HG03565 (cell line): ENCODE results near the gene SPSB3.
"Not testable (repeated sequence)": the region's sequence is repeated elsewhere in the genome, so short reads cannot be mapped to it uniquely, and the experiment has no call there.

Experiments used
- ATAC-seq: cut with Tn5 transposase; IDR thresholded peaks from one replicate; pipeline ENCODE4 v1.9.1; 2021; ENCODE audit warnings: mild to moderate bottlenecking, moderate library complexity; ENCODE audit not compliant: unreplicated experiment

The SPSB3 gene

DNA sequence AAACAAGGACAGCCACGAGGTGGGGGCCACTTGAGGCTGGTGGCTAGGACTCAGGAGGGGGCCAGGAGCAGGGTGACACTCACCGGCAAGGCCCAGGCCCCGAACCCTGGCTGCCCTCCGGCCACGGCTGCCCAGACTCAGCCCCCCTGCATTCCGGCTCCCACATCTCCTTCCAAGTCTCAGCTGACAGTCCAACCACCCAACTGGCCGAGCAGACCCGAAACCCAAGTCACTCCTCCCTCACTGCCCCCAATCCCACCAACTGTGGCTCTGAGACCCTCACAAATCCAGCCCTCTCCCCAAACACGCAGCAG is 34.9 kb upstream of the SPSB3 start:
- ATAC-seq = no peak

- no peak for ATAC-seq
These were observed 34.3 kb upstream of the SPSB3 start for GRCh38 chr16:1816396-1817275.

GRCh38 chr16:1815461-1815860 is 33.1 kb upstream of the SPSB3 start:
- no peak for ATAC-seq

GRCh38 chr16:1812732-1813163 is 30.4 kb upstream of the SPSB3 start:
- no peak for ATAC-seq

- ATAC-seq = no peak
These were observed 28.2 kb upstream of the SPSB3 start for GRCh38 chr16:1810536-1810935.

DNA sequence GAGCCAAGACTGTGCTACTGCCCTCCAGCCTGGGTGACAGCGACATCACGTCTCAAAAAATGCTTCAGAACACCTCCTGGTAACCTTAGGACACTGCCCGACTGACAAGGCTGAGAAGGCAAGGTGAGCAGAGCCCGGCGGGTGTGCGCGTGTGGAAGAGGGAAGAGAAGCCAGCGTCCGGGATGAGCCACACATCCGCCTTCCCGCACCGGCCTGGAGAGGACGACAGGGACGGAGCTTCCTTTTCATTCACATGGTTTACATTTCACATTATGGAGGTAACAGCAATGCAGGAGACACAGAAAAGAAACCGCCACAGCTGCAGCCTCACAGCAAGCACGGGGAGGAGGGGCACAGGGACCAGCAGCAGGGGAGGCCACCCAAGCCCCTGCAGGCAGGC is 27.7 kb upstream of the SPSB3 start:
- ATAC-seq = no peak

- ATAC-seq = no peak
These were observed 27.0 kb upstream of the SPSB3 start for GRCh38 chr16:1809281-1809801.

DNA sequence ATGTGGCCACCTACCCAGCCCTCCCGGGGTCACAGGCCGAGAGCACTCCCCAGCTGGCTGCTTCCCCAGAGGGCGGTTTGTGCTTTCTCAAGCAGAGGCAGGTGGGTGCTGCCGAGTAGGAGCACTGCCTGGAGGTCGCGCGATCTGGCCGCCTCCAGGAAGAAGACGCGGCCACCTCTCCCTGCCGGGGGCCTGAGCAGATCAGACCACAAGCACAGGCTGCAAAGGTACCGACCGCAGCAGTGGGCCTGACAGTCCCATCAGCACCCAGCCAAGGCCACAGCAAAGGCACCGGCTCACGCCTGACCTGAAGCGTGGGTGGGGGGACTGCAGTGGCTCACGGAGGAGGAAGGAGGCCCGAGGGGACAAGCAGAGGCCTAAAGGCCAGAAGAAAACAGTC is 26.3 kb upstream of the SPSB3 start:
- ATAC-seq = no peak

DNA sequence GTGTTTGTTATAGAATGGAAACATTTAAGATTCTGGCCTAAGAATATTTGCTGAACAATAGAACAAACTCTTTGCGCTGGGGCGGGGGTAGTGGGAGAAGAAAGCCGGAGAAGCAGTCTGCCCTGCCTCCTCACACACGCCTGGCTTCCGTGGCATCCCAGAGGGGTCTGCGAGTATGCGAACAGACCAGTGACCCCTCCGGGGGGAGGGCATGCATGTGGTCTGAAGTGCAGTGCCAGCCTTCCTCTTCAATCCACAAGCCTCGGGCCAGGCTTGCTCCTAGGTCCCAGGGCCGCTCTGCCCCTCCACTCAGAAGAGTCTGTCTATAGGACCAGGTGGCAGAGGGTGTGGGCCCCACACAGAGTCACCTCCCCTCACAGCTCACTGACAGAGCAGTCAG is 25.3 kb upstream of the SPSB3 start:
- ATAC-seq = no peak

GRCh38 chr16:1800701-1801100 is 18.3 kb upstream of the SPSB3 start:
- no peak for ATAC-seq

DNA sequence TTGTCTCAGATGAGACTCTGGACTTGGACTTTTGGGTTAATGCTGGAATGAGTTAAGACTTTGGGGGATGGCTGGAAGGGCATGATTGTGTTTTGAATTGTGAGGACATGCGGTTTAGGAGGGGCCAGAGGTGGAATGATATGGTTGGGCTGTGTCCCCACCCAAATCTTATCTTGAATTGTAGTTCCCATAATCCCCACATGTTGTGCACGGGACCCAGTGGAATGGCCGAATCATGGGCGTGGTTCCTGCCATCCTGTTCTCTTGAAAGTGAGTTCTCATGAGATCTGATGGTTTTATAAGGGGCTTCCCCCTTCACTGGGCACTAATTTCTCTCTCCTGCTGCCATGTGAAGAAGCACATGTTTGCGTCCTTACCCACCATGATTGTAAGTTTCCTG is 16.9 kb upstream of the SPSB3 start:
- not testable (repeated sequence) for ATAC-seq

DNA sequence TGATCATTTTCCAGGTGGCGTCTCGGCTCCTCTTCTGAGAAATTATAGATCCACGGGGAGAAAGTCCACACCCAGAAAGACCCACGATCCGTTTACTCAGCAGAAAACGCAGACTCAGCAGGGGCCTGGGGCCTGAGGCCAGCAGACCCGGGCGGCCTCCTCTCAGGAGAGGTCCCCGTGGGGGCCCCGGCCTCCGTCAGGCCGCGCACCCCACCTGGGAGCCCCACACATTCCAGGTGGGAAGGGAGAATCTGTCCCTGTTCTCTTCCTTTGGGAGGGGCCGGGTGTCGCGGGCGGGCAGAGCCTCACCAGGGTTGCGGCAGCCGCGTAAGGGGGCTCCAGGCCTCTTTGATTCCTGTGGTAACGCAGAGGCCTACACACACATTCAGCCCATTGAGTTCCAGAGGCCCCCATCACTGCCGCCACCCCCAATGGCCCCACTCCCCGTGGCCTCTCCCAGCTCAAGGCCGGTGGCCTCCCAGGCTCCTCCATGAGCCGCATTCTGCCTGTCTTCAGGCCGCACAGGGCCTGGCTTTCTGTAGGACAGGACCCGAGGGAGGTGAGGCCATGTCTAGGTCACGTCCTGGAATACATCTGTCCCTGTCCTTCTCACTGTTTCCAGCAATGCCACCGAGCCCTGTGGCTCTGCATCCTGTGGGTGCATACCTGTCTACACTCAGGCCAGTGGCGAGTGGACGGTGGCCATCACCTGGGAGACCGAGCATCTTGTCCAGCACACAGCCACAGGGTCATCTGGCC is 12.7 kb upstream of the SPSB3 start:
- no peak for ATAC-seq

DNA sequence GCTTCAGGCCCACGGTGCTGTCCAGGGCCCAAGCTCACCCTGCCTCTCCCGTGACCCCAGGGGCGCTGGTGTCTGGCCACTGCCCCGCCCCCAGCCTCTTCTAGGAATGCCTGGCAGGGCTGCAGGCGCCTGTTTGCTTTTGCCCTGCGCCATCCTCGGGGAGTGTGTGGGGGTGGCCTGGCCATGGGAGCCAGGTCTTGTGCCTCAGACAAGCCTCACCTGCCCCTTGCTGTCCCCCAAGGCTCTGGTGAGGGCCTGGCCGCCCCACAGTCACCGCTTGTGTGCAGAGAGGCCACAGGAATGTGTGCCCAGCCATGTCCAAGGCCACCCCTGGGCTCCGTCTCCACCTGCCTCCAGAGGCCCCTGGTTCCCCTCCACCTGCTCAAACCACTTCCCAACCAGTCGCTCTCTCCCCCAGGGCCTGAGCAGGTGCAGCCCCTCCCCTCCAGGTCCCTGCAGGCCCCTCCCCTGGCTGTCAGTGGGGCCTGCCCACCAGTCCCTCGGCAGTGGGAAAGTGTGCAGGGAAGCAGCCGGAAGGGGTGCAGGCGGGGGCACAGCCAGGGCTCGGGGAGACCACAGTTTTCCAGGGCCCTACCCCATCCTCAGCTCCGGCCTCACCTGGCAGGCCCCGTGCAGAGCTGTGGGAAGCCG is 12.0 kb upstream of the SPSB3 start:
- ATAC-seq = no peak

DNA sequence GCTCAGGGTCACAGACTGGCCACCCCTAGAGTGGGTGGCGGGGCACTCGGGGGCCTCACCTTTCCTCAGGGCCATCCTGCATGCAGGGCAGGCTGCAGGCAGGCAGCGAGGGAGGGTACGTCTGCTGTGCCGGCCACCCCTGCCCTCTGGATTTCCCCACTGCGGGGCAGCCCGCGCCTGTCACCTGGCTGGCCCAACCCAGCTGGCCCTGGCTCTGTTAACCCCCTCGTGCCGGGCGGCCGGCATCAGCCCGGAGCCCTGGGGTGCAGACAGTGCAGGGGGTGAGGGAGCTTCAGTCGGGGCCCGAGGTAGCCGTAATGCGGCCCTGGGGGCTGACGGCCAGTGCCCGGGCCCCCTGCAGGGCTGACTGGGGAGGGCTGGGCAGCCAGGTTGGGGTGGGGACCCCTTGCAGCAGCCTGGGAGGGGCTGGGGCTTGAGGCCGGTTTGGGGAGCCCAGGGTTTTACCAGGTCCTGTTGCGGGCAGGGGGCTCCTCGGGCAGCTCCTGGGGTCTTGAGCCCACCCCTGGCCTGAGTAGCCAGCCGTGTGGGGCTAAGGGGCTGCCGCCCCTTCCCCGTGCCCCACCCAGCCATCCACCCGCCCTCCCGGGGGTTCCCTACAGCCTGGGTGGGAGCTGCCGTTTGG is 11.3 kb upstream of the SPSB3 start, which contains the start of gene IGFALS:
TSS of gene IGFALS (minus strand) at position 128 of the 643 bp plus-strand sequence. CDS start at position 75, 53 bp downstream.
- ATAC-seq = no peak

- no peak for ATAC-seq
These were observed 10.6 kb upstream of the SPSB3 start for GRCh38 chr16:1792836-1793577.

GRCh38 chr16:1791943-1792812 is 9.8 kb upstream of the SPSB3 start:
- no peak for ATAC-seq

- ATAC-seq = no peak
These were observed 9.0 kb upstream of the SPSB3 start for GRCh38 chr16:1791256-1791942.

GRCh38 chr16:1790611-1791255 is 8.4 kb upstream of the SPSB3 start:
- no peak for ATAC-seq
